ENCODE data around the gene PRRG2. TPM values are rescaled to one million over a fixed set of nuclear protein-coding genes. Genes with fewer than 3 reads are reported as not detected.
A peak's percentile ranks its signal among the peaks of the same experiment; 100 is the strongest.

PRRG2 gene
- total and polyA plus RNA-seq, 12 donors: 0.34 to 2.4 (median 0.72) TPM

DNA sequence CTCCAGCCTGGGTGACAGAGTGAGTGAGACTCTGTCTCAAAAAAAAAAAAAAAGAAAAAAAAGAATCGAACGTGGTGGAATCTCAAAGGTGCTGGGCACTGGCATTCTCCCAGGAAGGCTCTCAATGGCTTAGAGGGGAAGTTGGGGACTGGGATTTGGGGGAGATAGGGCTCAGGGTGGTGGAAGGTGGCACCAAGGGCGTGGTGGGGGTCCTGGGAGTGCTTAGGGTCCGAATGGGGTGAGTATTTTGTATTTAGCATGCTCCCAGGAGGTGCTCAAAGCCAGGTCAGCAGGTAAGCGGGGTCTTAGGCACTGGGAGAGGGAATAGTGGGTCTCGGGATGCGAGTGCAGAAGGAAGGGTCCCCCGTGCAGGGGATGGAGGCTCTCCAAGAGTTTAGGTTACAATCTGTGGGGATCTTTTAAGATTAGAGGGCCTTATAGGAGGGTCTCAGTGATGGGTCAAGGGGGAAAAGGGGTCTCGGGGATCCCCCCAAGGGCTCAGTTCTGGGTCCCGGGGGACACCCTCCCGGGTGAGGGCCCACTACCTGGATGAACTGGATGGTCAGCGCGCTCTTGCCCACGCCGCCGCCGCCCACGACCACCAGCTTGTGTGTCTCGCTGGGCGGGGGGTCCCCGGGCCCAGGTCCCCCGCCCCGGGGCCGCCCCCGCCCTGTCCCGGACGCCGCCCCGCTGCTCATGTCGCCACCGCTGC lies 58.4 kb downstream of the PRRG2 start:
- peak in 1 of 2 donors; percentile 47 for DNase-seq
- Histone ChIP-seq H3K9me3 (no peaks in the 10 kb centered on the region), H3K4me3 (peak overlapping the region; percentile 47 to 95 (median 85)), H3K4me1 (peaks cover 0 to 72% (median 60%) of the 10 kb centered on the region in 9 donors), H3K36me3 (peaks cover 0 to 24% (median 3%) of the 10 kb centered on the region in 9 donors), H3K27me3 (no peaks in the 10 kb centered on the region), H3K27ac (peak overlapping the region; percentile 96 to 100 (median 99))
- TF ChIP-seq CTCF (IDR thresholded peaks at IDR 0.05): no peak
- intact Hi-C loops (cut with DNase I): loop anchor here in 7 of 10 donors (1.0 to 5.0 kb wide), 6 partner anchors 37 to 49 kb away; partner anchors contain the start of genes PRR12 (in 5 of the 7) and PRMT1 (in 1 of the 7)
- ATAC-seq: no peak
- 4% methylated on average over 27 to 31 of the region's 31 CpGs for WGBS, 2 donors

DNA sequence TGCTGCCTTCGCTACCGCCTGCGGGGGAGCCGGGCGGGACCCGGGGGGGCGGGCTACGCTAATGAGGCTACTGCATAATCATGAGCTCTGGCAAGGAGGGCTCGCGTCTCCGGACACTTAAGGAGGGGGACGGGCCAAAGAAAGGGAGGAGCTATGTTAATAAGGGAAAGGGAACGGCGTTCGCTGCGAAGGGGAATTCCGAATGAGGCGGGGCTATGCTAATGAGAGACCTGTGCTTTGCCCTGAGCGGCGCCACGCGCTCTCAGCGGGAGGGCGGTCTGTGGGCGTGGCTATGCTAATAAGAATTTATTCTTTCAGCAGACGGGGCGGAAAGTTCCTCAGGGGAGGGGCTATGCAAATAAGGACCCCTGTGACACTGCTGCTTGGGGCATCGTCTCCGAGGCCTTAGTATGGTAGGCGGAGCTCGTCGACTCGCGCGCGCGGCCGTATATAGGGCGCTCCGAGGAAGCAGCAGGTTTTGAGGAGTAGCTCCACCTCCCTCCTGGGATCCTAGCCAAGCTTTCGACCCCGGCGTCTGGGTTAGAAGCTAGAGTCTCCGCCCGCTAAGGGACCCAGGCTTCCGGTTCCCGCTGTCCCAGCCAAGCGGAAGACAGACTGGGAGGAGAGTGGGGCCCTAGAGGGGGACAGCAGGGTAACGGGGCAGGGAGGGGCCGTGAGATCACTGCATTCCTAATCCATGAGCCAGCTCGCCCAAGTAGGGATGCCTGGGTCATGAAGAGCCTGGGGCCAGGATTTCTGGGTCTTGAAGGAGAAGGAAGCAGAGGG lies 59.2 kb downstream of the PRRG2 start, which contains the start of gene RRAS:
RRAS (minus strand) TSS at position 31 of the 786 bp plus-strand sequence. CDS start 45 bp downstream, outside the sequence.
- ATAC-seq (peak; percentile 68 to 84 (median 78)), DNase-seq (peak; percentile 98 to 100)
- Histone ChIP-seq H3K27me3 (no peaks in the 10 kb centered on the region), H3K36me3 (peaks cover 0 to 22% (median under 1%) of the 10 kb centered on the region in 9 donors), H3K4me3 (peak within 1 kb of the TSS; percentile 47 to 95 (median 88)), H3K4me1 (peaks cover 2 to 75% (median 62%) of the 10 kb centered on the region in 9 donors), H3K27ac (peak within 1 kb of the TSS; percentile 96 to 100 (median 99)), H3K9me3 (no peaks in the 10 kb centered on the region)
- no peak for TF ChIP-seq CTCF (IDR thresholded peaks at IDR 0.05)
- WGBS, 2 donors: 0% methylated on average over 50 to 51 of the region's 51 CpGs
- intact Hi-C loops (cut with DNase I): loop anchor here in 4 of 10 donors (1.0 to 2.0 kb wide), 4 partner anchors 36 to 50 kb away; partner anchors contain the start of genes PRR12 (in 2 of the 4) and PRMT1 (in 1 of the 4)

Other genes starting within 250 kb of the PRRG2 start
- gene CD37, start 245.9 kb upstream of the PRRG2 start, total RNA-seq: 10 to 100 TPM in 2 of 10 donors, 1 to 10 TPM in 8; 2.0 to 34.2 (median 3.9) TPM
- 1 to 10 TPM; 2.3 to 3.5 TPM for gene CD37, start 245.9 kb upstream of the PRRG2 start, polyA plus RNA-seq
- 10 to 100 TPM; 34.1 to 67.8 (median 45.1) TPM for gene TEAD2, start 218.9 kb upstream of the PRRG2 start, total RNA-seq
- gene TEAD2, start 218.9 kb upstream of the PRRG2 start, polyA plus RNA-seq: 10 to 100 TPM; 43.5 to 50.5 TPM
- gene DKKL1, start 217.4 kb upstream of the PRRG2 start, total RNA-seq: under 1 TPM in 3 of 10 donors, not detected in 7; 0.22 to 0.54 (median 0.26) TPM
- gene DKKL1, start 217.4 kb upstream of the PRRG2 start, polyA plus RNA-seq: under 1 TPM in 1 of 2 donors, not detected in 1; 0.20 TPM
- not detected for gene KASH5, start 193.1 kb upstream of the PRRG2 start, total RNA-seq
- gene KASH5, start 193.1 kb upstream of the PRRG2 start, polyA plus RNA-seq: not detected
- gene PTH2, start 157.9 kb upstream of the PRRG2 start, total RNA-seq: not detected
- not detected for gene PTH2, start 157.9 kb upstream of the PRRG2 start, polyA plus RNA-seq
- not detected for gene GFY, start 155.9 kb upstream of the PRRG2 start, total RNA-seq
- gene GFY, start 155.9 kb upstream of the PRRG2 start, polyA plus RNA-seq: under 1 TPM in 1 of 2 donors, not detected in 1; 0.13 TPM
- gene SLC17A7, start 139.8 kb upstream of the PRRG2 start, total RNA-seq: 1 to 10 TPM in 4 of 10 donors, under 1 TPM in 6; 0.17 to 2.3 (median 0.86) TPM
- 1 to 10 TPM in 1 of 2 donors, under 1 TPM in 1; 0.88 to 2.0 TPM for gene SLC17A7, start 139.8 kb upstream of the PRRG2 start, polyA plus RNA-seq
- 10 to 100 TPM; 15.7 to 42.1 (median 25.7) TPM for gene PIH1D1, start 129.5 kb upstream of the PRRG2 start, total RNA-seq
- 10 to 100 TPM; 32.5 to 60.0 TPM for gene PIH1D1, start 129.5 kb upstream of the PRRG2 start, polyA plus RNA-seq
- gene ALDH16A1, start 128.1 kb upstream of the PRRG2 start, total RNA-seq: 10 to 100 TPM in 3 of 10 donors, 1 to 10 TPM in 7; 4.4 to 14.9 (median 7.4) TPM
- 10 to 100 TPM; 17.8 to 19.9 TPM for gene ALDH16A1, start 128.1 kb upstream of the PRRG2 start, polyA plus RNA-seq
- gene FLT3LG, start 107.1 kb upstream of the PRRG2 start, total RNA-seq: 10 to 100 TPM in 1 of 10 donors, 1 to 10 TPM in 9; 1.6 to 14.8 (median 3.1) TPM
- 10 to 100 TPM in 1 of 2 donors, 1 to 10 TPM in 1; 4.2 to 14.0 TPM for gene FLT3LG, start 107.1 kb upstream of the PRRG2 start, polyA plus RNA-seq
- 1,000 to 10,000 TPM; 1,171 to 1,844 (median 1,328) TPM for gene RPL13A, start 93.7 kb upstream of the PRRG2 start, total RNA-seq
- 1,000 to 10,000 TPM; 1,376 to 2,740 TPM for gene RPL13A, start 93.7 kb upstream of the PRRG2 start, polyA plus RNA-seq
- 1,000 to 10,000 TPM in 4 of 10 donors, 100 to 1,000 TPM in 6; 739 to 1,152 (median 854) TPM for gene RPS11, start 84.9 kb upstream of the PRRG2 start, total RNA-seq
- gene RPS11, start 84.9 kb upstream of the PRRG2 start, polyA plus RNA-seq: 1,000 to 10,000 TPM; 2,102 to 3,642 TPM
- 100 to 1,000 TPM in 2 of 10 donors, 10 to 100 TPM in 8; 49.0 to 175 (median 71.4) TPM for gene FCGRT, start 68.7 kb upstream of the PRRG2 start, total RNA-seq
- gene FCGRT, start 68.7 kb upstream of the PRRG2 start, polyA plus RNA-seq: 10 to 100 TPM; 63.2 to 83.6 TPM
- 10 to 100 TPM in 2 of 10 donors, 1 to 10 TPM in 8; 4.7 to 23.4 (median 6.1) TPM for gene RCN3, start 53.3 kb upstream of the PRRG2 start, total RNA-seq
- gene RCN3, start 53.3 kb upstream of the PRRG2 start, polyA plus RNA-seq: 10 to 100 TPM; 23.6 to 38.3 TPM
- 10 to 100 TPM; 38.0 to 53.9 (median 45.1) TPM for gene NOSIP, start 760 bp upstream of the PRRG2 start, total RNA-seq
- gene NOSIP, start 760 bp upstream of the PRRG2 start, polyA plus RNA-seq: 100 to 1,000 TPM in 1 of 2 donors, 10 to 100 TPM in 1; 82.6 to 120 TPM
- gene PRR12, start 9.9 kb downstream of the PRRG2 start, total RNA-seq: 10 to 100 TPM; 11.2 to 19.2 (median 16.7) TPM
- 10 to 100 TPM in 1 of 2 donors, 1 to 10 TPM in 1; 5.2 to 11.1 TPM for gene PRR12, start 9.9 kb downstream of the PRRG2 start, polyA plus RNA-seq
- gene RRAS, start 58.8 kb downstream of the PRRG2 start, total RNA-seq: 100 to 1,000 TPM in 7 of 10 donors, 10 to 100 TPM in 3; 90.4 to 141 (median 113) TPM
- 100 to 1,000 TPM; 208 to 215 TPM for gene RRAS, start 58.8 kb downstream of the PRRG2 start, polyA plus RNA-seq
- gene SCAF1, start 60.9 kb downstream of the PRRG2 start, total RNA-seq: 10 to 100 TPM; 41.6 to 60.5 (median 45.2) TPM
- 10 to 100 TPM; 20.2 to 25.8 TPM for gene SCAF1, start 60.9 kb downstream of the PRRG2 start, polyA plus RNA-seq
- gene IRF3, start 84.5 kb downstream of the PRRG2 start, total RNA-seq: 10 to 100 TPM; 22.3 to 39.4 (median 24.7) TPM
- 10 to 100 TPM; 67.8 to 84.2 TPM for gene IRF3, start 84.5 kb downstream of the PRRG2 start, polyA plus RNA-seq
- gene BCL2L12, start 84.6 kb downstream of the PRRG2 start, total RNA-seq: 10 to 100 TPM in 5 of 10 donors, 1 to 10 TPM in 5; 7.8 to 14.6 (median 9.8) TPM
- gene BCL2L12, start 84.6 kb downstream of the PRRG2 start, polyA plus RNA-seq: 10 to 100 TPM in 1 of 2 donors, 1 to 10 TPM in 1; 8.6 to 19.6 TPM
- 100 to 1,000 TPM; 112 to 146 (median 127) TPM for gene PRMT1, start 96.0 kb downstream of the PRRG2 start, total RNA-seq
- gene PRMT1, start 96.0 kb downstream of the PRRG2 start, polyA plus RNA-seq: 100 to 1,000 TPM in 1 of 2 donors, 10 to 100 TPM in 1; 80.0 to 270 TPM
- under 1 TPM; 0.16 to 0.74 (median 0.47) TPM for gene ADM5, start 108.3 kb downstream of the PRRG2 start, total RNA-seq
- gene ADM5, start 108.3 kb downstream of the PRRG2 start, polyA plus RNA-seq: 1 to 10 TPM; 1.1 to 1.6 TPM
- gene CPT1C, start 109.8 kb downstream of the PRRG2 start, total RNA-seq: 1 to 10 TPM; 1.4 to 3.6 (median 1.9) TPM
- gene CPT1C, start 109.8 kb downstream of the PRRG2 start, polyA plus RNA-seq: 10 to 100 TPM in 1 of 2 donors, 1 to 10 TPM in 1; 4.8 to 10.7 TPM
- gene TSKS, start 182.0 kb downstream of the PRRG2 start, total RNA-seq: under 1 TPM in 8 of 10 donors, not detected in 2; 0.15 to 0.80 (median 0.36) TPM
- gene TSKS, start 182.0 kb downstream of the PRRG2 start, polyA plus RNA-seq: 1 to 10 TPM in 1 of 2 donors, under 1 TPM in 1; 0.64 to 3.4 TPM
- gene AP2A1, start 185.7 kb downstream of the PRRG2 start, total RNA-seq: 100 to 1,000 TPM in 1 of 10 donors, 10 to 100 TPM in 9; 56.0 to 108 (median 62.6) TPM
- gene AP2A1, start 185.7 kb downstream of the PRRG2 start, polyA plus RNA-seq: 10 to 100 TPM; 36.1 to 96.3 TPM
- gene FUZ, start 232.0 kb downstream of the PRRG2 start, total RNA-seq: 10 to 100 TPM; 11.4 to 20.8 (median 14.4) TPM
- gene FUZ, start 232.0 kb downstream of the PRRG2 start, polyA plus RNA-seq: 10 to 100 TPM; 16.4 to 24.1 TPM
- gene MED25, start 237.0 kb downstream of the PRRG2 start, total RNA-seq: 100 to 1,000 TPM in 1 of 10 donors, 10 to 100 TPM in 9; 39.7 to 110 (median 54.9) TPM
- 100 to 1,000 TPM in 1 of 2 donors, 10 to 100 TPM in 1; 39.5 to 149 TPM for gene MED25, start 237.0 kb downstream of the PRRG2 start, polyA plus RNA-seq

All from heart right ventricle (tissue), 16 donors.